ENCODE results near the gene GIMAP6.

Gene GIMAP6

DNA sequence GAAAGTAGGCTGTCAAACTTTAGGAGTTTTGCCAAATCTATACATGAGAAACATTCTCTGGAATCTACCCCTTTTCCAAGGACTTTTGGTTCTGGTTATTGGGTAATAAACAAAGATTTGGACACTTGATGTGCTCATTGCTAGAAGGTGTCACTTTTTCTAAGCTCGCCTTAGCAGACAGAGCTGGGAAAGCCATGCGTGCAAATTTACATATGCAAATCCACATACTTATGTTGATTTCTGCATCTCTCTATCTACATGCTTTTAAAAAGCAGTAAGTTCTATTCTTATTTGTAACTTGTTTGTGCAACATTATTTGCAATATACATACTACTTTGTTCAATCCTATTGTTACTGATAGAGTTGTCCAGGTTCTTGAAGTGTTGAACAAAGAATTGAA lies 22.5 kb upstream of the GIMAP6 start:
- TF ChIP-seq, protein P1, sequence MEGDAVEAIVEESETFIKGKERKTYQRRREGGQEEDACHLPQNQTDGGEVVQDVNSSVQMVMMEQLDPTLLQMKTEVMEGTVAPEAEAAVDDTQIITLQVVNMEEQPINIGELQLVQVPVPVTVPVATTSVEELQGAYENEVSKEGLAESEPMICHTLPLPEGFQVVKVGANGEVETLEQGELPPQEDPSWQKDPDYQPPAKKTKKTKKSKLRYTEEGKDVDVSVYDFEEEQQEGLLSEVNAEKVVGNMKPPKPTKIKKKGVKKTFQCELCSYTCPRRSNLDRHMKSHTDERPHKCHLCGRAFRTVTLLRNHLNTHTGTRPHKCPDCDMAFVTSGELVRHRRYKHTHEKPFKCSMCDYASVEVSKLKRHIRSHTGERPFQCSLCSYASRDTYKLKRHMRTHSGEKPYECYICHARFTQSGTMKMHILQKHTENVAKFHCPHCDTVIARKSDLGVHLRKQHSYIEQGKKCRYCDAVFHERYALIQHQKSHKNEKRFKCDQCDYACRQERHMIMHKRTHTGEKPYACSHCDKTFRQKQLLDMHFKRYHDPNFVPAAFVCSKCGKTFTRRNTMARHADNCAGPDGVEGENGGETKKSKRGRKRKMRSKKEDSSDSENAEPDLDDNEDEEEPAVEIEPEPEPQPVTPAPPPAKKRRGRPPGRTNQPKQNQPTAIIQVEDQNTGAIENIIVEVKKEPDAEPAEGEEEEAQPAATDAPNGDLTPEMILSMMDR (IDR thresholded peaks at IDR 0.05; ENCODE audit: low read depth, low read length) = no peak
- H3K4me3 ChIP-seq (ENCODE audit: low read depth, low read length) = no peak overlapping the region

GRCh38 chr7:150649080-150649385 lies 16.8 kb upstream of the GIMAP6 start:
- no peak overlapping the region for H3K4me3 ChIP-seq (ENCODE audit: low read depth, low read length)
- TF ChIP-seq, protein P1 (IDR thresholded peaks at IDR 0.05; ENCODE audit: low read depth, low read length) = no peak

DNA sequence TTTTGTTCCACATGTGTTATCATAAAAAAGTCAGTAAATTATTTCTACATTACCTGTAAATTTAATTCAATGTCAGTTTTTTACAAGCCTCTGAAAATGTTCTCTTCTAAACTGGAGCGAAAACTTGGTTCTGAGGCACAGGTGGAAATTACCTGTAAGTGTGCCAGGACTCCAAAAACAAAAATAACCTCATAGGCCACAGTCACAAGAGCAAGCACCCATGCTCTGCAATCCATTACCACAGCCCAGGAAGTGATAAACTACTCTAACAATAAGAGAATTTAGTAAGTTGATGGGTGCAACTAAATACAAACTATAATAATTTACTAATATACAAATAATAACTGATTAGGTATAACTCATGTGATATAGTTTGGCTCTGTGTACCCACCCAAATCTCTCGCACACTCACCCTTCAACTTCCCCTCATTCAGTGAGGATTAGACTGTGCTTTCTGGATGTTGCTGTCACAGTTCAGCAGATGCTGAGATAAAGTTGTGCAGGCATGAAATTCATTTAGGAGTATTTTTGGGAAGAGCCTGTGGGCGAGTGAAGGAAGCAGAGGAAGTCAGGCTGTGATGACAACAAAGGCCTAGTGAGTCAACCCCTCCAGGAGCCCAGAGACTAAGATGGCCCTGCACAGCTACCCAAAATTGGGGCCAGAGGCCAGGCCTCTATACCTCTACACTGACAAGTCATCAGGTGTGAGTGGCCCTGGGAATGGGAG lies 16.3 kb upstream of the GIMAP6 start:
- no peak overlapping the region for H3K4me3 ChIP-seq (ENCODE audit: low read depth, low read length)
- TF ChIP-seq, protein P1 (IDR thresholded peaks at IDR 0.05; ENCODE audit: low read depth, low read length) = no peak

- H3K4me3 ChIP-seq (ENCODE audit: low read depth, low read length) = no peak overlapping the region
- TF ChIP-seq, protein P1 (IDR thresholded peaks at IDR 0.05; ENCODE audit: low read depth, low read length) = no peak
Observed at GRCh38 chr7:150645259-150646020, 13.3 kb upstream of the GIMAP6 start.

GRCh38 chr7:150642926-150643325 lies 10.7 kb upstream of the GIMAP6 start:
- no peak overlapping the region for H3K4me3 ChIP-seq (ENCODE audit: low read depth, low read length)
- TF ChIP-seq, protein P1 (IDR thresholded peaks at IDR 0.05; ENCODE audit: low read depth, low read length) = no peak

DNA sequence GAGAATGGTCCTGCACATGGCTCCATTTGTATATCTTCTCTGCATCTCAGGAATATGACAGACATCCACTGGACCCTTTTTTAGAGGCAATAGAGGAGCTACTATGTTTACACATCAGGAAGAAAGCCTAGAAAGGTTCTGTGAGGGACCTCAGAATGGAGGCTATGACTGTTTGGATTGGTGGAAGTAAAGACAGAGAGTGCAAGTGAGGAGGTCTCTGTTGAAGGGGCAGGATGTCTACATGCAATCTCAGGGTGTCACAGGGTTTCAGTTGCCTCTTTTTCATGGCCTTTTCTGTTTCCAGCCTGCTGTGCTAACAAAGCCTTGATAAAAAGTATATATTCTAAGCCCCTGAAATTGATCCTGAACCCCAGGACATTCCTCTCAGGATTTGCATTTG lies 9.7 kb upstream of the GIMAP6 start:
- TF ChIP-seq, protein P1 (IDR thresholded peaks at IDR 0.05; ENCODE audit: low read depth, low read length) = no peak

GRCh38 chr7:150633926-150634325 lies 1.7 kb upstream of the GIMAP6 start:
- TF ChIP-seq, protein P1 (IDR thresholded peaks at IDR 0.05; ENCODE audit: low read depth, low read length) = no peak
- no peak overlapping the region for H3K4me3 ChIP-seq (ENCODE audit: low read depth, low read length)

More for the DNA sequence above, 9.7 kb upstream of the GIMAP6 start:
- H3K4me3 ChIP-seq (ENCODE audit: low read depth, low read length) = no peak overlapping the region
